GM18505 (cell line): ENCODE data around the gene HDGF.

Experiments used
- ATAC-seq: cut with Tn5 transposase; IDR thresholded peaks from one replicate; pipeline ENCODE4 v1.9.1; 2021; ENCODE audit not compliant: unreplicated experiment
- POLR2A ChIP-seq: IDR thresholded peaks from 4 replicates; pipeline ENCODE4 v1.6.1; 2011; ENCODE audit warnings: borderline replicate concordance; ENCODE audit not compliant: insufficient read depth, insufficient read length; ENCODE audit errors: extremely low read depth

HDGF gene

GRCh38 chr1:156728599-156729462, 22.6 kb downstream of the HDGF start, which contains the start of gene ISG20L2:
TSS of gene ISG20L2 (minus strand) at chr1:156728766. CDS start at chr1:156727652, 1,114 bp downstream.
- peak; percentile 73 for TF ChIP-seq POLR2A
- ATAC-seq, result peak; percentile 82

GRCh38 chr1:156727926-156728598, 23.4 kb downstream of the HDGF start, which contains the start of gene METTL25B:
TSS of gene METTL25B (plus strand) at chr1:156728469. CDS start at chr1:156729105, 636 bp downstream.
- peak; percentile 78 for TF ChIP-seq POLR2A
- ATAC-seq, result peak; percentile 57

GRCh38 chr1:156727492-156727891, 24.0 kb downstream of the HDGF start:
- no peak for ATAC-seq
- TF ChIP-seq POLR2A, result no peak

- no peak for ATAC-seq
- TF ChIP-seq POLR2A, result no peak
Measured at GRCh38 chr1:156726549-156727226, 24.8 kb downstream of the HDGF start.

GRCh38 chr1:156725683-156726280, 25.7 kb downstream of the HDGF start:
- ATAC-seq, result peak; percentile 27
- TF ChIP-seq POLR2A, result no peak

- ATAC-seq, result no peak
- no peak for TF ChIP-seq POLR2A
Measured at GRCh38 chr1:156721535-156721934, 29.9 kb downstream of the HDGF start.

GRCh38 chr1:156721131-156721530, 30.3 kb downstream of the HDGF start:
- TF ChIP-seq POLR2A, result no peak
- ATAC-seq, result no peak

- TF ChIP-seq POLR2A, result no peak
- ATAC-seq, result no peak
Measured at GRCh38 chr1:156717351-156717750, 34.1 kb downstream of the HDGF start.

GRCh38 chr1:156714830-156715229, 36.6 kb downstream of the HDGF start:
- no peak for TF ChIP-seq POLR2A
- no peak for ATAC-seq

- ATAC-seq, result no peak
- no peak for TF ChIP-seq POLR2A
Measured at GRCh38 chr1:156712626-156713025, 38.8 kb downstream of the HDGF start.

GRCh38 chr1:156711011-156711817, 40.3 kb downstream of the HDGF start:
- no peak for ATAC-seq
- no peak for TF ChIP-seq POLR2A

- ATAC-seq, result no peak
- no peak for TF ChIP-seq POLR2A
Measured at GRCh38 chr1:156709757-156710489, 41.6 kb downstream of the HDGF start.

- no peak for ATAC-seq
- no peak for TF ChIP-seq POLR2A
Measured at GRCh38 chr1:156709031-156709430, 42.4 kb downstream of the HDGF start.
